Activated T-cell treated with anti-CD3 and anti-CD28 coated beads for 4 hours (primary cell): ENCODE results near the gene GFY.

Experiments used
- DNase-seq: peaks from one replicate; pipeline ENCODE4 v3.0.0-alpha.2; 2020

GFY gene

GRCh38 chr19:49428547-49429451 lies 3.6 kb downstream of the GFY start:
- no peak for DNase-seq

DNA sequence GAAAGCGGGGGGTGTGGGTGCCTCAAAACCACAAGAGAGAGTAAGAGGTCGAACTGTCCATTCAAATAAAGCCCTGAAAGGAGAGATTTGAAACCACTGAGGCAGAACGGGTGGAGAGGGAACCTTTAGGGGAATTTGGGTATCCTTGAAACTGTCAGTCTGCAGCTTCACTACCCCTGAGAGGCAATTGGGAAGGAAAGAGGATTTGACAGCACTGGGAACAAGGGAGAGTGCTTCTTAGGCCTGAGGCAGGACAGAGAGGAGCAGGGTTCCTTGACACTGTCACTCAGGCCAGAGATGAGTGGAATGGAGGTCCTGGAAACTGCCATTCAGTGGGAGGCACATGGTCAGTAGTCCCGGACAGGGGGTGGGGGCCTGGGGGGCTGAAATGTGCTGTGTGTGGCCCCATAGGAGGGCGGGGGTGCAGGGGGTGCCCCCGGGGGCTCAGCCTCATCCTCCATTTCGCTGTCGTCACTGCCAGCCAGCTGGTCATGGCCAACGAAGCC lies 5.0 kb downstream of the GFY start:
- no peak for DNase-seq

DNA sequence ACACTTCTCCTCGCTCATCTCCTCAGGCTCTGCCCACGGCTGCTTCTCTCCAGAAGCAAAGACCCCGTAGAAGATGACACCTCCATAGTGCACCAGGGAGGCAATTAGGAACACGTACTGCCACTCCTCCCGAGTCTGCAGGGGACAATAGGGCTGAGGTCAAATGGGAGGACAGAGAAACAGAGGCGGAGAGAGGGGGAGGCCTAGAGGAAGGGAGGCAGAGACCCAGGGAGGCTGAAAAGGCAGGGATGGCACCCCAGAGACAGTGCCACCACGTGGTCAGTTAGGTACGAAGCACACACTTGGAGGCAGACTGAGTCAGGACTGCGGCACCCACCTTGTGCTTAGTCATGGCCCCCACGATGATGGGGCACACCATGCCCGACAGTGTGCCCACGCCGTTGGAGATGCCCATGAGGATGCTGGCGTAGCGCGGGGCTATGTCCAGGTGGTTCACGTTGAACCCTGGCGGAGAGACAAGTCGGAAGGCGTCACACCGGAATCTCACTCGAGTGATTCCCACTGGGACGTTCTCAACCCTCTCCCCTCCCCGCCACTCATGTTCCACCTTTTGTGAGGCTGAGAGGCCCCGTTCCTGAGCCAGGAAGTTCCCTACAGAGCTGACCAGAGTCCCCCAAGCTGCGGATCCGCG lies 5.6 kb downstream of the GFY start:
- no peak for DNase-seq

DNA sequence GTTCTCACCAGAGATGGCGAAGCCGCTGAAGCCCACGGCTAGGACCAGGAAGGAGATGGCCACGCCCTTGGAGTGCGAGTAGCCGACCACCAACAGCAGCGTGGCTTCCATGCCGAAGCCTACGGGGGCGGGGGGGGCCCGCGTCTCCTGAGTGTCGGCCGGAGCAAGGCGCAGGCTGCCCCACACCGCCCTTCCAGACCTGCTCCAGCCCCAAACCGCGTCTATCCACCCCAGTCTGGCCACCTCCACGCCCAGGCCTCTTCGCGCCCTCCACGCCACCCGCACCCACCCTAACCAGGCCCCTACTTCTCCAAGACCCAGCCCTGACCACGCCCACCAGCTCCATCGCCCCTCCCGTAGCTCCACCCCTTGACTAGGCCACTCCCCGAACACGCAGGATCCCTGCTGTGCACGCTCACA lies 6.2 kb downstream of the GFY start:
- DNase-seq = no peak

DNA sequence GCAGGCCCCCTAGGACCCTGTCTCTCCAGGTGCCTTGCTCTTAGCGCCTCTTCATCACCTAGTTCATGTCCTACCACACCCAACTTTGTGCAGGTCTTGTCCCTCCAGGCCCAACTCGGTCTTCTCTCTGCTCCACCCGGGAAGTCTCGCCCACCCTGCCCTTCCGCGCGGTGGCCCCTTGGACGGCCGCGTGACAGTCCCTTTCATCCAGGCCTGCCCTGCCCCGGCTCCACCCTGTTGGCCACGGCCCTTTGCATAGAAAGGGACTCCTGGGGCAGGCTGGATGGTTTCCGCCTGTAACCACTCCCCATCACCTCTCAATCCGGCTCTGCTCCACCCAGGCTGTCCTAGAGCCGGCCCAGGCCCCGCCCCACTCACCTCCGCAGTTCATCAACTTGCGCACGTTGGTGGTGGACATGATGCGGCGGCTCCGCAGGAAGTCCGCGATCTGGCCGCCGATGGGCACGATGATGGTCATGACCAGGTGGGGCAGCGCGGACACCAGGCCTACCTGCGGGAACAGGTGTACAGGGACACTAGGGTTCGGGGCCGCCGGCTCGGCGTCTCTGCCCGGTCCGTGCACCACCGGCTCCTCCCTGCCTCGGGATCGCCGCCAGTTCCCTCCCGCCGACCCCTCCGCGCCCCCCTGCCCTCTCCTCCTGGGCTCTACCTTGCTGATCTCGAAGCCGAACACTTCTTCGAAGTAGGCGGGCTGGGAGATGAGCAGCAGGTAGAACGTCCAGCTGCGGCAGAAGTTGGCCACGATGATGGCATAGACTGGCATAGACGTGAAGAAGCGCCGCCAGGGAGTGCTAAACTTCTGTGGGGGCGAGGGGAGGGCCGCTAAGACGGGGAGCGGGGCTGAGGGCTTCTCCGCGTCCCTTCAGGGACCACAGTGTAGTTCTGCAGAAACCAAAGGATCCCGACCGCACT lies 7.2 kb downstream of the GFY start:
- DNase-seq = no peak

GRCh38 chr19:49433240-49433901 lies 8.2 kb downstream of the GFY start:
- DNase-seq = no peak

- no peak for DNase-seq
Observed at GRCh38 chr19:49434907-49435583, 9.9 kb downstream of the GFY start.

GRCh38 chr19:49435670-49436069 lies 10.5 kb downstream of the GFY start:
- no peak for DNase-seq

- no peak for DNase-seq
Observed at GRCh38 chr19:49436381-49437017, 11.3 kb downstream of the GFY start.

GRCh38 chr19:49437231-49437630 lies 12.0 kb downstream of the GFY start:
- no peak for DNase-seq

GRCh38 chr19:49438261-49438660 lies 13.1 kb downstream of the GFY start:
- no peak for DNase-seq

DNA sequence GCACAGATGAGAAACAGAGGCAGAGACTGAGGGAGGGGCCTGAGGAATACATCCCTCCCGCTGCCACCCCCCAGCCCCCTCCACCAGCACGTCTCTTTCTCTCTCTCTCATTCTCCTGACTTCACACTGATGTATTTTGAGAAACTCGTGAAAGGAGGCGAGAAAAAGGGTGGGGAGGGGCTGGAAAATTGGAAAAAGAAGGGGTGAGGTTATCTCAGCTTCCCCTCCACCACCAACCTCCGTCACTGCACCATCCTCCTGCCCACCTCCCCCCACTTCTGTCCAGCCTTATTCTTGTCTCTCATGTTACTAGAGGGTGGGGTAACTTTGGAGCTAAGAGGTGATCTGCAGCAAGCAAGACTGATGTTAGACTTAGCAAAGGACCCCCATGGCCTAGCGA lies 14.6 kb downstream of the GFY start:
- no peak for DNase-seq

- DNase-seq = no peak
Observed at GRCh38 chr19:49440439-49441209, 15.4 kb downstream of the GFY start.

DNA sequence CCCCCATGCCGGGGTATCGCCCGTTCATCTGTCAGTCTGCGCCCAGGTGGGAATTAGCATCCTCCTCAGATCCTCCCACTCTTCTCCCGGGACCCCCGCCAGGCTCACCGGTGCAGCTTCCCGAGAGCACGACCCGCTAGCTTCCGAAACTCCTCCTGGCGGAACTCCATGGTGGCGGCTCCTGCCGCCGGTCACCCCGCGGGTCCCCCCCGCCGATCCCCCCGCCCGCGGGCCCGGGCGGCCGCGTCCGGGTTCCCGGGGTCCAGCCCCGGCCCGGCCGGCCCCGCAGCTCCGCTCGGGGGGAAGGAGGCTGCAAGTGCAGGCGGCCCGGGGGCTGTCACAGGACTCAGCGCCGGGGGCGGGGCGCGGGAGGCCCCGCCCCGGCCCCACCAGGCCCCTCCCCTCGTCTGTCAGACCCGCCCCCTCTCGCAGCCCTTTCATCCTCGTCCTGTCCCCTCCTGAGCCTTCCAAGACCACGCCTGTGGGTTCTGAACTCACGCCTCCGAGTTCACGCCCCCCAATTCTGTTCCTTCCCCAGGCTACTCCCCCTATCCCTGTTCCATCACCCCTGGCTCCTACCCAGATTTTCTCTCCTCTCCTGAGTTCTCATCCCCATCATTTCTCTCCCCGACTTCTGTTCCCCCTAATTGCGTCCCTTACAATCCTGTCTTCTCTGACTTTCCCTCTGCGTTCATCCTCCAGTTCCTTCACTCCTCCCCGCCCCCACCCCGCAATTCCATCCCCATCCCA lies 16.2 kb downstream of the GFY start, which contains the start of gene SLC17A7:
SLC17A7 (minus strand) TSS at position 318 of the 750 bp plus-strand sequence; CDS start at position 170, 148 bp downstream.
- DNase-seq = no peak

DNA sequence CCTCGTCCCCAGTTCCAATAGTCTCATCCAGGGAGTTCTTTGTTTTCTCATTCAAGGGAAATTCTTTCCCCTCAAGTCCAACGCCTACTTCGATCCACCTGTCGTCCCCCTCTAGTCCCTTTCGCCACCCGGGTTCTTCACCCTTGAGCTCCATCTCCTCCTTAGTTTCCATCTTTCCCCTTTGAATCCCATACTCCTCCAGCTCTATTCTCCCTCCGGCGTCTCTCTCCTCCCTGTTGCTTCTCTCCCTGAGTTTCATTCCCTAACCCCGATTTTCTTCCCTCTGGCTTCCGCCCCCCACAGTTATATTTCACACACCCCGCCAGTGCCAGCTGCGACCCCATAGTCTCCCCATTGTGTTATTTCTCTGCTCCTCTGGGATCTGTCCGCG lies 16.8 kb downstream of the GFY start:
- DNase-seq = no peak

DNA sequence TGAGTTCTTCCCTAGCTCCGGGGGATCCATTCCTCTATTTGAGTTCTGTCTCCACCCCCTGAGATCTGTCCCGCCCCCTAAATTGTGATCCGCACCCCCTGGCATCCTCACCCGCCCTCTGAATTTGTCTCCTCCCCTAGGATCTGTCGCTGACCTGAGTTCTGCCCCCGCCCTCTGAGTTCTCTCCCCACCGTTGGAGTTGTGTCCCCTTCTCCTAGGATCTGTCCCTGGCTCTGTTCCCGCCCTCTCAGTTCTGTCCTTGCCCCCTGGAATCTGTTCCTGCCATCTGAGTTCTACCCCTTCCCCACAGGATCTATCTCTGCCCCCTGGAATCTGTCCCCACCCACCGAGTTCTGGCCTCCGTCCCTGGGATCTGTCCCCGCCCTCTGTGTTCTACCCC lies 17.2 kb downstream of the GFY start:
- no peak for DNase-seq

DNA sequence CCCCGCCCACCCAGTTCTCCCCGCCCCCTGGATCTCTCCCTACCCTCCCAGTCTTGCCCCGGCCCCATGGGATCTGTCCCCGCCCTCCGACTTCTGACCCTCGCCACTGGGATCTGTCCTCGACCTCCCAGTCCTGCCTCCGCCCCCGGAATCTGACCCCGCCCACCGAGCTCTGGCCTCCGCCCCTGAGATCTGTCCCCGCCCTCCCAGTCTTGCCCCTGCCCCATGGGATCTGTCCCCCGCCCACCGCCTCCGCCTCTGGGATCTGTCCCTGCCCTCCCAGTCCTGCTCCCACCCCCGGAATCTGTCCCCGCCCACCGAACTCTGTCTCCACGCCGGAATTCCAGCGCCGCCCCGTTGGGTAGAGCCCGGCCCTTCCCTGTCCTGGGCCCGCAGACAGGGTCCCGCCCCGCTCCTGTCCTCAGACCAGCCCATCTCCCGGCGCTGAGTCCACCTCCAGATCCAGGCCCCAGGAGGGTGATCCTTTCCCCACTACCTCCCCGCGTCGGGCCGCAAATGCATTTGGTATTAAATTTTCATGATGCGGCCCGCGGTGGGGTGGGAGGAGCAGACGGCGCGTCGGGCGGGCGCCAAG lies 17.7 kb downstream of the GFY start:
- no peak for DNase-seq

GRCh38 chr19:49443366-49444099 lies 18.3 kb downstream of the GFY start:
- DNase-seq = peak; percentile 89
